GM21447 (cell line): ENCODE data around the gene MARCHF2.
A peak's percentile ranks its signal among the peaks of the same experiment; 100 is the strongest.
"Not testable (repeated sequence)": the region's sequence is repeated elsewhere in the genome, so short reads cannot be mapped to it uniquely, and the experiment has no call there.

Experiments used
- ATAC-seq: cut with Tn5 transposase; IDR thresholded peaks from one replicate; pipeline ENCODE4 v1.9.1; 2021; ENCODE audit not compliant: unreplicated experiment

The MARCHF2 gene

DNA sequence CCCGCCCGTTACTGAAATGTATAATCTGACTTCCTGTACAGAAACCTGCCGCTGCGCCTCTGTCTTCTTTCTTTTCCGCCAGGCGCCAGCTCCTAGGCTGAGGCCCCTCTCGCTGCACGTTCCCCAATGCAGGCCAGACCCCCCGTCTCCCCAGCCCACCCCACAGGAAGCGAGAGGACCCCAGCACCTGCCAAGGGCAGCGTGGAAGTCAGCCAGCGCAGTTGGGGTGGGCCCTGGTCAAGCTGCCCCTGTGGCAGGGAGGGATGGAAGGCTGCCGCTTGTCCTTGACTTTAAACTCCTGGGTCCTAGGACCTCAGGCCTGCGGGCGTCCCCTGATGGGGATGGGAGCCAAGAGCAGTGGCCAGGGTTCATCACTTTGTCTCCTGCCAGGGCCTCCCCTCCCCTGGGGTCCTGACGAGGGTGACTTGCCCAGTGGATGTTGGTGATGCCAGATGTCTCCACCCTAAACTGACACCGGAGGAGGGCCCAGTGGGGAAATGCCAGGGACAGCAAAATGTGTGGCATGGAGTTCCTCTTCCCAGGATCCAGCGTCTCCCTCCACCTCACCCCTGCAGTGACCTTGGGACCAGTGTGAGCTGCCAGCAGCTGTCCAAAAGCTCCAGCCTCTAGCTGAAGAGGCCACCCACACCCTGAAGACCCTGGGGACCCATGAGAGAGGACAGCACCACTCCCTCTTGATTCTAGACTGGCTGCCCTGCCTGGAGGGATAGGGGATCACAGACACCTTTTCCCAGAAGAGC is 8.5 kb upstream of the MARCHF2 start:
- ATAC-seq: no peak

DNA sequence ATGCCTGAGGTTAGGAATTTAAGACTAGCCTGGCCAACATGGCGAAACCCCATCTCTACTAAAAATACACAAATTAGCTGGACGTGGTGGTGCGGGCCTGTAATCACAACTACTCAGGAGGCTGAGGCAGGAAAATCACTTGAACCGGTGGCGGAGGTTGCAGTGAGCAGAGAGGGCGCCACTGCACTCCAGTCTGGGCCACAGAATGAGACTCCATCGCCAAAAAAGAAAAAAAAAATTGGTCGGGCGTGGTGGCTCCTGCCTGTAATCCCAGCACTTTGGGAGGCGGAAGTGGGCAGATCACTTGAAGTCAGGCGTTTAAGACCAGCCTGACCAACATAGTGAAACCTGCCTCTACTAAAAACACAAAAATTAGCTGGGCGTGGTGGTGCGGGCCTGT is 2.4 kb upstream of the MARCHF2 start:
- ATAC-seq: not testable (repeated sequence)

DNA sequence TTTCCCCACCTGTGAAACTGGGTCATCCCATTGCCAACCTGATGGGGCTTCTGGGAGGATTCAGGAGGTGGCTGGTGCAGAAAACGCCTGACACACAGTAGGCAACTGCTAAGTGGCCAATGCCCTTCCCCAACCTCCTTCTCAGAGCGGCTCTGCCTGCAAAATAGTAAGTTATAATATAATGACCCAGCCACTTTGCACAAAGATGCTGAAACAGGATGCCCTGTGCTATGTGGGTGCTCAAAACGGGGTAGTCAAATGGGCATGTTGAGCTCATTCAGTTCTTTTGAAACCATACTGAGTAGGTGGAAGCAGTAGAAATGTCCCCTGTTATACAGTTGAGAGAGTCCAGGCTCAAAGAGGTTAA is 507 bp downstream of the MARCHF2 start:
- ATAC-seq: no peak

DNA sequence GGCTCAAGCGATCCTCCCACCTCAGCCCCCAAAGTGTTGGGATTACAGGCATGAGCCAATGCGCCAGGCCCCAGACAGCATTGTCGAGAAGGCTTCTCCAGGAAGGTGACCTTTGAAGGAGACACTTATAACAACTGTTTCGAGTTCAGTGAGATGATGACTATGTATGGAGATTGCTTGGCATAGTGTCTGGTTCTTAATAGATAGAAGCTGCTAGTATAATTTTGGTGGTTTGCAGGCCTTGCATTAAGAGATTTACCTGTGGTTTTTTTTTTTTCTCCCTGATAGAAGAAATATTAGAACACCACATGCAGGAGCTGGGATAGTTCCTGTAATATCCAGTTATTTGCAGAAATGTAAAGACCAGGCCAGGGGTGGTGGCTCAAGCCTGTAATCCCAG is 3.7 kb downstream of the MARCHF2 start:
- ATAC-seq: no peak

DNA sequence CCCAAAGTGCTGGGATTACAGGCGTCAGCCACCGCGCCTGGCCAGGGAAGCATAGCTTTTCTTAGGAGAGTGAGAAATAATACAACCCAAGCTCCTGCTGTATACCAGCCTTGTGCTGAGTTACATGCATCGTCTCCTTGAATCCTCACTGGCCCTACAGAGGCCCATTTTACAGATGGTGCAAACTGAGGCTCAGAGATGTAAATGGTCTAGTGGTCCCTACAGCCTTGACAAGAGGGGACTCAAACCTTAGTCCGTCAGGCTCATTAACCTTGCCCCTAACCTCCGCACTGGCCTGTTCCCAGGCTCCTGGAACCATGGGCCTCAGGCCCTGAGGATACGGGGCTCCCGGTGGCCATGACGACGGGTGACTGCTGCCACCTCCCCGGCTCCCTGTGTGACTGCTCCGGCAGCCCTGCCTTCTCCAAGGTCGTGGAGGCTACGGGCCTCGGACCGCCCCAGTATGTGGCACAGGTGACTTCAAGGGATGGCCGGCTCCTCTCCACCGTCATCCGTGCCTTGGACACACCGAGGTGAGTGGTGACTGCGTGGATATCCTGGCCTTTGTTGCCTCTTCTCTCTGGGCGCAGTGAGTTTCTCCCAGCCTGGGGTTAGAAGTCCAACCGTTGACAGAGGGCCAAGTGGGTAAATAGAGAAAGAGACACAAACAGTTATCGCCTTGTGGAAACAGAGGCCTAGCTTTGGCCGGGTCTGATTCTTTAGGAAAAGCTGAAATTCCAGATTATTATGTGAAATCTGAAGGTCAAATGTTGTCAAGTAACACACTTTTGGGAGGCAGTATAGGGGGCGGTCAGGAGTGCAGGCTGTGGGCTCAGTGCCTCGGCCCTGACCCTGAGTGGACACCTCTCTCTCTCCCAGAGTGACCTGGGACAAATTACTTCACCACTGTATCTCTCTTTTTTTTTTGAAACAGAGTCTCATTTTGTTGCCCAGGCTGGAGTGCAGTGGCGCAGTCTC is 8.7 kb downstream of the MARCHF2 start:
- no peak for ATAC-seq

DNA sequence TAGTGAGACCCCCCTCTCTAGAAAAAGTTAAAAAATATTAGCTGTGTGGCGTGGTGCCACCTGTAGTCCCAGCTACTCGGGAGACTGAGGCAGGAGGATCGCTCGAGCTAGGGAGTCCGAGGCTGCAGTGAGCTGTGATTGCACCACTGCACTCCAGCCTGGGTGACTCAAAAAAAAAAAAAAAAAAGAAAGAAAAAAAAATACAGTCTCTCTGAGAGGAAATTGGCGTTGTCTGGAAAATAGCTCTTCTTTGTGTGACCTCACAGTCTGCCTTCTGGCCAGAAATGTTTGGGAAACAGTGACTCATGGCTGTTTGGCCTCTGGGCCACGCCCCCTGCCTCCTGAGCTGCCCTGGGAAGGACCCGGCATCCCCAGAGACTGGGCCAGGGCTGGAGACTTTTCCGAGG is 10.7 kb downstream of the MARCHF2 start:
- no peak for ATAC-seq

DNA sequence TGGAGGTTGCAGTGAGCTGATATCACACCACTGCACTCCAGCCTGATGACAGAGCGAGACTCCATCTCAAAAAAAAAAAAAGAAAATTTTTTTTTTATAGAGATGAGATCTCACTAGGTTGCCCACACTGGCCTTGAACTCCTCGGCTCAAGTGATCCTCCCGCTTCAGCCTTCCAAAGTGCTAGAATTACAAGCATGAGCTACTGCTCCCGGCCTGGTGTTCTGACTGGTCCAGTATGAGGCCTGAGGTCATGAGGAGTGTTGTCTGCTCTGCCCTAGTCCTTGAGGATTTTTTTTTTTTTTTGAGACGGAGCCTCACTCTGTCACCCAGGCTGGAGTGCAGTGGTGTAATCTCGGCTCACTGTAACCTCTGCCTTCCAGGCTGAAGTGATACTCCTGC is 12.2 kb downstream of the MARCHF2 start:
- not testable (repeated sequence) for ATAC-seq

DNA sequence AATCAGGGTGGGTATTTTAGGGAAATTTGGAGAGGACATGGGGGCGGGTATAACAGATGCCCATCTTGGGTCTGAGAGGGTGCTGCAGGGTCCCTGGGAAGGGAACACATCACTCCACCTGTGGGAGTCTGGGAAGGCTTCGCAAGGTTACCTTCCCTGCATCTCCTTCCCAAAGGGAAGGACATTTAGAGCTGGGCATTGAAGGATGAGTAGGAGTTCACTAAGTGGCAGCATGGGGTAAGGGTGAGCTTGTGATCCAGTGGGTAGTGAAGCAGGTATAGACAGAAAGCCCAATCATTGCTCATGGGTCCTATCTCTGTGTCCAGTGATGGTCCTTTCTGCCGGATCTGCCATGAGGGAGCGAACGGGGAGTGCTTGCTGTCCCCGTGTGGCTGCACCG is 13.2 kb downstream of the MARCHF2 start:
- ATAC-seq: no peak

DNA sequence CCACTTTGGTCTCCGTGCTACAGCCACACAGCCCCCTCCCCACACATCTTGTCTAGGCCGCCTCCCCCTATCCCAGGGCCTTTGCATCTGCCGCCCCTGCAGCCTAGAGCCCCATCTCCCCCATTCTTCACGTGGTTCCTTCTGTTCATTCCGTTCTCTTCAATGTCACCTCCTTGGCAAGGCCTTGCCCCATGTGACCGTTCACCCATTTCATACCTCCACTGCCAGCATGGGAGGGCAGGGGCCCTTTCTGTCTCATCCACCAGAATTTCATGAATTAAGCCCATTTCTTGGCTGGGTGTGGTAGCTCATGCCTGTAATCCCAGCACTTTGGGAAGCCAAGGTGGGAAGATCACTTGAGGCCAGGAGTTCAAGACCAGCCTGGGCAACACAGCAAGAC is 15.9 kb downstream of the MARCHF2 start:
- ATAC-seq: no peak

DNA sequence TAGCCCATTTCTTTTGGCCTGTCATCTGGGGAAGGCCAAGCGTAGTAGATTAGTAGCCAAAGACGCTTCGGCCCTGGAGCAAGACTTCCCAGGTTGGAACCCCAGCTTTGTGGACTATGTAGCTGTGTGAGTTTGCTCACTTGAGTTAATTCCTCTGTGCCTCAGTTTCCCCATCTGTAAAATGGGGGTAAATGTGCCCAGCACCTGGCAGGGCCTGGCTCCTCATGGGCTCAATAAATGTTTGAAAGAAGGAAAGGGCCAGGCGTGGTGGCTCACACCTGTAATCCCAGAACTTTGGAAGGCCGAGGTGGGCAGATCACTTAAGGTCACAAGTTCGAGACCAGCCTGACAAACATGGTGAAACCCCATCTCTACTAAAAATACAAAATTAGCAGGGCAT is 16.7 kb downstream of the MARCHF2 start:
- ATAC-seq: no peak

DNA sequence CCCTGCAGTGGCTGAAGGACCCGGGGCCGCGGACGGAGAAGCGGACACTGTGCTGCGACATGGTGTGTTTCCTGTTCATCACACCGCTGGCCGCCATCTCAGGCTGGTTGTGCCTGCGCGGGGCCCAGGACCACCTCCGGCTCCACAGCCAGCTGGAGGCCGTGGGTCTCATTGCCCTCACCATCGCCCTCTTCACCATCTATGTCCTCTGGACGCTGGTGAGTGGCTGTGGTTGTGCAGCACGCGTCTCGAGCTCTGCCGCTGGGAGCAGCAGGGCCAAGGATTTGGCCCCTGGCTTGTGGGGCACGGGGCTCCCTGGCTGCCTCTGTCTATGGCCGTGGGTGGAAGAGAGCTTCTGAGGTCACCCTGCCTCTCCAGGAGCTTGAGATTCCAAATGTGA is 17.5 kb downstream of the MARCHF2 start:
- ATAC-seq: no peak

DNA sequence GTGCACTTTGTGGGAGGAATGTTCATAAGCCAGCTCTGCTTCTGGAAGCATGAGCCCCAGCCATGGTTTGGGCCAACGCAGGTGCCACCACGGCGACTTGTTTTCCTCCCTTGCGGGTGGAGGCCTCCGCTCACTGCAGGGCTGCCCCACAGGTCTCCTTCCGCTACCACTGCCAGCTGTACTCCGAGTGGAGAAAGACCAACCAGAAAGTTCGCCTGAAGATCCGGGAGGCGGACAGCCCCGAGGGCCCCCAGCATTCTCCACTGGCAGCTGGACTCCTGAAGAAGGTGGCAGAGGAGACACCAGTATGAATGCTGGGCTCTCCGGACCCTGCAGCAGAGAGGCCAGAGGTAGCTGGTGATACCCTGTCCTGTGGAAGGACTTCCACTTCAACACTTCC is 25.1 kb downstream of the MARCHF2 start:
- no peak for ATAC-seq

DNA sequence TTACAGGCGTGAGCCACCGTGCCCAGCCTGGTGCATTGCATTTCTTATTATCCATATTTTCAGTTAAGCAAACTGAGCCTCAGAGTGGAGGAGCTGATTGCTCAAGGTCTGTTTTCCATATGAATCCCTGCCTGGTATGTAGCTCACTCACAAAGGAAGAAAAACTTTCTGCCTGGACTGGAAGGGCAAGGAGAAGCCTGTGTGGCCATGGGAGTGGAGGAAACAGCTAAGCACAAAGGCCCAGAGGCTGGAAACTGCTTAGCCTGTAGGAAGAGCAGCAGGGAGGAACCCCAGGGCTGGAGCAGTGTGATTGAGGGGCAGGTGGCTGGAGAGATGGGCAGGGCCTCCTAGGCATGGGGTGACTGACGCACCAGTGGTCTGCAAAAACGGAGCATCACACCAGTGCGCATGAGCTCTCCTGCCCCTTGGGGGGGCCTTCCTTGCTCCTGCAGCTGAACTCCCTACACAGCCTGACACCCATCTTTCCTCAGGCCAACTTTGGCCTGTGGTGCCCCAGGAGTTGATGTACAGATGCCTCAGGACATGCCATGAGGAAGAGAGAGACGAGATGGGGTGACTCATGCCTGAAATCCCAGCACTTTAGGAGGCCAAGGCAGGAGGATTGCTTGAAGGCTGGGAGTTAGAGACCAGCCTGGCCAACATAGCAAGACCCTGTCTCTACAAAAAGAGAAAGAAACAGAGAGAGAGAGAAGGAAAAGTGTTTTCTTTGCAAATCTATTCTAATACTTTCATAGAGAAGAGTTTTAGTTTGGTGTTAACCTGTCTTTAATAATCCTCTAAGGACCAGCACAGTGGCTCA is 28.8 kb downstream of the MARCHF2 start:
- no peak for ATAC-seq

DNA sequence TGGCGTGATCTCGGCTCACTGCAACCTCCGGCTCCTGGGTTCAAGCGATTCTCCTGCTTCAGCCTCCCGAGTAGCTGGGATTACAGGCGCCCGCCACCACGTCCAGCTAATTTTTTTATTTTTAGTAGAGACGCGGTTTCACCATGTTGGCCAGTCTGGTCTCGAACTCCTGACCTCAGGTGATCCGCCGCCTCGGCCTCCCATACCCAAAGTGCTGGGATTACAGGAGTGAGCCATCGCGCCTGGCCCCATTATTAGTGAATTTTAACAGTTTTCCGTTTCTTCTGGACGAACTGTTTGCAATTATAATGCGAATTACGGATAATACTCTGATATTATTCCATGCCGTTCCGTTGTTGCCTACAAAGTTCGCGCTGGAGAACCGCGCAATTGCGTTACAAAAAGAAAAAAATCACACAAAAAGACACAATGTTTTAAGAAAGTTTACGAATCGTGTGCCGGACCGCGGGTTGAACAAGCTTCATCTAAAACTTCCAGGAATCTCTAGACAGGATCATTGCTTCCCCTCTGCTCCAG is 31.1 kb downstream of the MARCHF2 start:
- ATAC-seq: not testable (repeated sequence)

DNA sequence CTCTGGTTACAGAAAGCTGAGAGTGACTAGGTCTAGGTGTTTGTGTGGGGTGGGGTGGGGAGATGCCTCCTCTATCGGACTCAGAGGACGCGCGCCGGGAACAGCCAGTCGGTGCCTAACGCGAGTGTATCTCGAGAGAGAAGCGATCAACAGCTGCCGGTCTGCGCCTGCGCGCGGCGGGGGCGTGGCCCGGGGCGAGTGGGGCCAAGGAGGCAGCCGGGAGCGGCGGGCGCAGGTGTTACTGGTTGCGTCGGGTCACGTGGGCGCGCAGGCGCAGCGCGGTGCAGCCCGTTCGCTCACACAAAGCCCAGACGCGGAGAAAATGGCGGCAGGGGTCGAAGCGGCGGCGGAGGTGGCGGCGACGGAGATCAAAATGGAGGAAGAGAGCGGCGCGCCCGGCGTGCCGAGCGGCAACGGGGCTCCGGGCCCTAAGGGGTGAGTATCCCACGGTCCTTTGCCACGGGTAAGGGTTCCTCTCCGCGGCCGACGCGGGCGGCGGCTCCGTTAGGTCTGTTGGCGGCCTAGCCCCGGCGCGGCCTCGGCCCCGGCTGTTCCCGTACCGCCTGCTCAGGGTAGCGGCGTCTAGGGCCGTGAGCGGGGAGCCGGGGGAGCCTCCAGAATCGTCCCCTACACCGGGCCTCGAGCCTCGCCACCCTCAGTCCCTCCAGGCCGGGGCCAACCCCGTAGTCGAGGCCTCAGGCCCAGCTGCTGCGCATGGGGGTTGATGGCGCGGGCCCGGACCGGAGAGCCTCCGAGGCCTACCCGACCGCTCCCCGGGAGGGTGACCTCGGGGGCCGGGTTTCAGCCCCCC is 31.8 kb downstream of the MARCHF2 start, which contains the start of gene HNRNPM:
Gene HNRNPM (plus strand): TSS at position 299 of the 811 bp plus-strand sequence. CDS start 24 bp downstream, at position 323.
- peak; percentile 82 for ATAC-seq

DNA sequence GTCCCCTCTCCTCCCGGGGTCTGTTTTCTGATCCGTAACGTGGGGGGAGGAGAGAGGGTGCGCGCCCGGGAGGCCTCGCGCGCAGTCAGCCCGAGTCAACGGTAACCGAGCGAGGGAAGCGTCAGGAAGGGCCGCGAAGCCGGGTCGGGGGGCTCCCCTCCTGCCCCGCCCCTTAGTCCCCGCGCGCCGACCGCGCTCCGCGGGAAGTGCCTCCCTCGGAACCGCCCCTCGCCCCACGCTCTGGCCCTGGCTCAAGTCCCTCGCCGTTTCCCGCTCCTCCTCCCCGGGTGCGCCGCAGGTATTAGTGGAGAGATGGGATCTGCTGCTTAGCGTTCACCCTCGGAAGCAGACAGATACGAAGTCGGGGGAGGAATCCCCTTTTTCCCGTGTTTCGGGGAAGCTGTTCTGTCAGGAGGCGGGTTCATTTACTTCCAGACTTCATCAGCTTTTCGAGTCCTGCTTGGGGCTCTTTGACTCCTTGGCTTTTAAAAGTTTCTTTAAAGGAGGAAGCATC is 32.4 kb downstream of the MARCHF2 start:
- peak; percentile 27 for ATAC-seq

DNA sequence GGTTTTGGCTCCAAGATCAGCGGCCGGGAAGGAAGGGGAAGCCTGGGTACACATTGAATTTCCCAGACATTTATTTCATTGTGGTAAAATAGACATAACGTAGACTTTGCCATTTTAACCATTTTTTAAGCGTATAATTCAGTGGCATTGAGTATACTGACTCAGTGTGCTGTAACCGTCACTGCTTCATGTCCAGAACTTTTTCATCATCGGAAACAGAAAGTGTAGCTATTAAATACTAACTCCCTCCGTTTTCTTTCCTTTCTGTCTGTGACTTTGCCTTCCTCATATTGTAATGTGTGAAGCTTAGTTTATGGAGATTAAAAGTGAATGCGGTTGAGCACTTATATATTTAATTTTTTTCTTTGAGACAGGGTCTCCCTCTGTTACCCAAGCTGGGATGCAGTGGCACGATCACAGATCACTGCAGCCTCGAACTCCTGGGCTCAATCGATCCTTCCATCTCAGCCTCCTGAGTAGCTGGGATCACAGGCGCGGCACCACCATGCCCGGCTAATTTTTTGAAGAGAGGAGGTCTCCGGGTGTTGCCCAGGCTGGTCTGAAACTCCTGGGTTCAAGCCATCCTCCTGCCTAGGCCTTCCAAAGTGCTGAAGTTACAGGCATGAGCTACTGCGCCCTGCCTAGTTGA is 33.1 kb downstream of the MARCHF2 start:
- no peak for ATAC-seq

DNA sequence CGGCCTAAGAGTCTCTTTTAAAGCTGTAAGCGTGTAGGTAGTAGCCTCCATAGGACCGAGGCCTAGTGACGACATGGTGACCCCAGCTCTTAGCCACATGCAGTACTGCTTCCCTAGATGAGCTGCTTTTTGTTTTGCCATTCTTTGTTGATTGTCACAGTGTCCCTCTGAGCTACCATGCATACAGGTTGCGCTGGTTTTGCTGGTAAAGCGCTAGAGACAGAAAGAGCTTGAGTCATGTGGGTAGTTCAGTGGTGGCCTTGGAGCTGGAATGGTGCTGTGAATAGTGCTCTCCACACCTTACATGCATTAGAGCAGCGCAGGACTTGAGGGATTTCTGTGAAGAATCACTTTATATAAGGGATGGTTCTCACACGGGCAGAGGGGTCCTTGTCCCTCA is 36.7 kb downstream of the MARCHF2 start:
- no peak for ATAC-seq

DNA sequence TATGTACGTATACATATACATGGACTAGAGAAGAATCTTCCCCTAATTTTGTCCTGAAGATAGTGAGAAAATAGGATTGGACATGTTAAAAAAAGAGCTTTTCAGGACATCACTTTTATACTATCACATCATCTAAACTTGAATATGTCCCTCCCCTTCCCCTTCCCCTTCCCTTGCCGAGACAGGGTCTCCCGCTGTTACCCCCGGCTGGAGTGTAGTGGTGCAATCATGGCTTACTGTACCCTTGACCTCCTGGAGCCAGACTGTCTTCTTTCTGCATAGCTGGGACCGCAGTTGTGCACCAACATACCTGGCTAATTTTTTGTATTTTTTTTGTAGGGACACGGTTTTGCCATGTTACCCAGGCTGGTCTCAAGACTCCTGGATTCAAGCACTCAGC is 38.3 kb downstream of the MARCHF2 start:
- ATAC-seq: no peak
